Sigmoid colon (tissue), 3 donors: Measurements from ENCODE around the gene MYO1H.

ENCODE experiments used
- CTCF ChIP-seq, 4 experiments: fragments of 450-650 bp in 3 of 4; fragments of 200-600 bp in 1 of 4; IDR thresholded peaks; one replicate each; pipeline ENCODE4 v1.5.1; 2016 to 2019; ENCODE audit warnings: antibody characterized with exemption in 4 of 4, mild to moderate bottlenecking in 3 of 4, moderate library complexity in 2 of 4
- POLR2A ChIP-seq, 2 donors: fragments of 450-650 bp; IDR thresholded peaks; one replicate each; pipeline ENCODE4 v1.6.1; 2016; ENCODE audit warnings: antibody characterized with exemption in 2 of 2, mild to moderate bottlenecking in 2 of 2, moderate library complexity in 2 of 2

DNA sequence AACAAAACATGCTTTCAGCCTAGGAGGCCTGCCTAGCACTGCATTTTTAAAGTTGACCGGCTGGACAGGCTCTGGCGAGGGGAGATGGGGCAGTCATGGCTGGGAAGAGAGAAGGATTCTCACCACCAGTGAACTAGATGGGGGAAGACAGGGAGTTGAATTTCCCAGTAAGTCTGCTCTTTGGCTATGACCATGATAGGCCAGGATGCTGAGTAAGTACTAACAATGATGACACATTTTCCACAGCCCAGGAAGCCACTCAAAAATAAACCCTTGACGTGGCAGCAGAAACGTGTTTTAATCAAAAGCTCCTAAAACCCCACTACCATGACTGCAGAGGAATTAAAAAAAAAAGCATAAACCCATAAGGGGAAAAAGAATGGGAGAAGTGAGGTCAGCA lies 110.4 kb downstream of the MYO1H start:
- TF ChIP-seq CTCF (IDR thresholded peaks at IDR 0.05): no peak
- no peak for TF ChIP-seq POLR2A (IDR thresholded peaks at IDR 0.05)
